ENCODE measurements around the gene IGSF9.
"Not testable (repeated sequence)": the region's sequence is repeated elsewhere in the genome, so short reads cannot be mapped to it uniquely, and the experiment has no call there.

The IGSF9 gene

GRCh38 chr1:159918352-159919200, 26.8 kb downstream of the IGSF9 start:
- DNase-seq, result no peak

- peak; percentile 61 for DNase-seq
Measured at GRCh38 chr1:159917533-159918351, 27.7 kb downstream of the IGSF9 start.

- no peak for DNase-seq
Measured at GRCh38 chr1:159916242-159917051, 29.0 kb downstream of the IGSF9 start.

- no peak for DNase-seq
Measured at GRCh38 chr1:159915571-159916241, 29.7 kb downstream of the IGSF9 start.

- no peak for DNase-seq
Measured at GRCh38 chr1:159914252-159915018, 31.0 kb downstream of the IGSF9 start.

GRCh38 chr1:159913451-159914192, 31.8 kb downstream of the IGSF9 start:
- no peak for DNase-seq

GRCh38 chr1:159911326-159912070, 33.9 kb downstream of the IGSF9 start:
- peak; percentile 12 for DNase-seq

- DNase-seq, result no peak
Measured at GRCh38 chr1:159908031-159908940, 37.1 kb downstream of the IGSF9 start.

- DNase-seq, result no peak
Measured at GRCh38 chr1:159906960-159907359, 38.5 kb downstream of the IGSF9 start.

- DNase-seq, result not testable (repeated sequence)
Measured at GRCh38 chr1:159904036-159904435, 41.4 kb downstream of the IGSF9 start.

- peak; percentile 49 for DNase-seq
Measured at GRCh38 chr1:159902541-159902940, 42.9 kb downstream of the IGSF9 start.

- no peak for DNase-seq
Measured at GRCh38 chr1:159900755-159901360, 44.6 kb downstream of the IGSF9 start.

- DNase-seq, result peak; percentile 62
Measured at GRCh38 chr1:159900086-159900680, 45.2 kb downstream of the IGSF9 start, which contains the start of gene CFAP45. TSS of gene CFAP45 (minus strand) at chr1:159900165. CDS start at chr1:159900098, 67 bp downstream.

- not testable (repeated sequence) for DNase-seq
Measured at GRCh38 chr1:159899634-159900033, 45.8 kb downstream of the IGSF9 start.

GRCh38 chr1:159898527-159898926, 46.9 kb downstream of the IGSF9 start:
- peak; percentile 31 for DNase-seq

- peak; percentile 61 for DNase-seq
Measured at GRCh38 chr1:159897962-159898361, 47.5 kb downstream of the IGSF9 start.

- no peak for DNase-seq
Measured at GRCh38 chr1:159896546-159896930, 48.9 kb downstream of the IGSF9 start.

Data from MV-4-11 (cell line).